Natural killer cell (primary cell): ENCODE results near the gene FOXN3. TPM values are rescaled to one million over a fixed set of nuclear protein-coding genes. Genes with fewer than 3 reads are reported as not detected.

Experiments used
- ATAC-seq, 3 donors: fragments of 150-1000 bp in 2 of 3; fragments of 200-7000 bp in 1 of 3; cut with Tn5 transposase; 1 replicate in 1 of 3; 2 replicates in 2 of 3; pipeline ENCODE4 v1.10.0; 2021; ENCODE audit warnings: mild to moderate bottlenecking in 2 of 3, moderate library complexity in 2 of 3
- DNase-seq, 2 donors: peaks; one replicate each; pipeline versions ENCODE4 v3.0.0 to v3.0.0-alpha.2; 2013 to 2021; ENCODE audit warnings: mixed read lengths in 1 of 2
- H3K27ac ChIP-seq: one replicate; pipeline ENCODE4 v1.5.1; 2013; ENCODE audit warnings: mild to moderate bottlenecking, low read length
- H3K27me3 ChIP-seq: one replicate; pipeline ENCODE4 v1.6.1; 2013; ENCODE audit warnings: low read length; ENCODE audit not compliant: control insufficient read depth, insufficient read depth
- H3K36me3 ChIP-seq: one replicate; pipeline ENCODE4 v1.6.1; 2013; ENCODE audit warnings: low read length; ENCODE audit not compliant: control insufficient read depth, insufficient read depth
- H3K4me1 ChIP-seq: one replicate; pipeline ENCODE4 v1.6.1; 2013; ENCODE audit warnings: low read length; ENCODE audit not compliant: control insufficient read depth, insufficient read depth
- H3K4me3 ChIP-seq: one replicate; pipeline ENCODE4 v1.5.1; 2013; ENCODE audit warnings: low read length
- H3K9me3 ChIP-seq: one replicate; pipeline ENCODE4 v1.6.1; 2013; ENCODE audit warnings: low read length; ENCODE audit not compliant: control insufficient read depth, insufficient read depth
- H3K27ac Mint-ChIP-seq, 2 donors: one replicate each; pipeline ENCODE4 v1.8.0; 2022; ENCODE audit warnings: mild to moderate bottlenecking in 2 of 2, mixed read lengths in 2 of 2, moderate library complexity in 1 of 2
- H3K27me3 Mint-ChIP-seq, 2 donors: one replicate each; pipeline ENCODE4 v1.8.0; 2022; ENCODE audit warnings: low read depth in 2 of 2, mixed read lengths in 2 of 2
- H3K36me3 Mint-ChIP-seq: one replicate; pipeline ENCODE4 v1.8.0; 2022; ENCODE audit warnings: mixed read lengths
- H3K4me1 Mint-ChIP-seq, 2 donors: one replicate each; pipeline ENCODE4 v1.8.0; 2022; ENCODE audit warnings: mixed read lengths in 2 of 2
- H3K4me3 Mint-ChIP-seq: one replicate; pipeline ENCODE4 v1.8.0; 2022; ENCODE audit warnings: mild to moderate bottlenecking, moderate library complexity, mixed read lengths
- H3K9me3 Mint-ChIP-seq, 2 donors: one replicate each; pipeline ENCODE4 v1.8.0; 2022; ENCODE audit warnings: mixed read lengths in 2 of 2
- CTCF ChIP-seq: fragments of 200-600 bp; IDR thresholded peaks from one replicate; pipeline ENCODE4 v1.8.0; 2022; ENCODE audit warnings: antibody characterized with exemption
- WGBS: methylation state at CpG from one replicate; pipeline ENCODE4 v1.1.7; 2013; ENCODE audit warnings: missing lambda C conversion rate; ENCODE audit not compliant: insufficient coverage; 5-methylcytosine and 5-hydroxymethylcytosine counted together
- intact Hi-C: fragments of 100-400 bp; cut with micrococcal nuclease; formaldehyde crosslinking; loops from one replicate; pipeline ENCODE4 v1.14.2; 2022
- total RNA-seq, 4 donors: library from RNA; stranded (reverse); fragments of 120-200 nt in 1 of 4; gene quantifications; one replicate each; pipeline versions ENCODE4 v1.2.3 to v1.2.4, GENCODE V29; 2013 to 2022

Gene FOXN3
- total RNA-seq, 3 donors from 2014 or later (not counting 1 experiment from before 2014, with no cell fraction given), result 209 to 216 (median 209) TPM

DNA sequence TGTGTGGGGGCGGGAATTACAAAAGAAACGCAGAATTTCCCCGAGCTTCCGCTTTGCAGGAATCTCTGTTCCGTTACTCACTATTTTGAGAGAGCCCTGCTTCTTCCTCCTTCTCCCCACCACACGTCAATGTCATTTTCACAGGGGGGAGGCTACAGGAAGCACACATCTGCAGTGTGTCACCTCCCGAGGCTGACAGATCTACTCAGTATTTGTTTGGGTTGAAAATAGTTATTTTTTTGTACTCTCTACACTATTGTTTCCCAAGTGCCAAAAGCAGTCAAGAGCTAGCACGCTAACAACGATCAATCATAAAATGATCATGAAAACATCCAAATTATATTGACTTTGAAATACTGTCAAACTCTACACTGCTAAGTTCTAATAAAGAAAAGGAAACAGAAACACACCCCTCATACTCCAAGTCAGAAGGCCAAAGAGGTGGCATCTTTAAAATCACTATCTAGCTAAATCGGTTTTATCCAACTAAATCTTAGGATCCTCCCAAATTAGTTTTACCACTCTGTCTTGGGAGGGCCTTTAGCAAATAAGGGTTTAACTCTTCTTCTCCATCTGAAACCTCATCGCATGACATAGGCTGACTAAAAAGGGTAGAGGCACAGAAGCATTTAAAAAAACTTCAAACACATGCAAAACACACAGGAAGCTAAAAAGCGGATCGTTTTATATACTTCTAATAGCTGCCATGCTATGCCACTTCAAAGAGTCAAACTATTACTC lies 51.8 kb downstream of the FOXN3 start:
- WGBS, result 8% methylated on average over 12 of the region's 13 CpGs

DNA sequence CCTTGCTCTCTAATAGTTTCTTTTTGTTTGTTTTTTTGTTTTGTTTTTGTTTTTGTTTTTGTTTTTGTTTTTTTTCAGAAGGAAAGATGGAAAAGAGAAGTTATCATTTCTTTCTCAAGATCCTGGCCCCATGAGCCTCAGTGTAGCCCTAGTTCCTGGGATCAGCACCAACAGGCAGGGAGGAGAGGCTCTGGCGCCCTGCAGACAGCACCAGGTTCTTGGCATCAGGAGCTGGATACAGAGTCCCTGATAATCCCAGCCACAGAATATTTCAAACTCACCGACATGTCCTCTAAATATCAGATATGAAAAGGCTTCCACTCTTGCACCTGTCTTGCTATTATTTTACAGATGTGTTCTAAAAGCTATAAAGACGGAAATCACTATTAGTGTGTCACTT lies 52.7 kb downstream of the FOXN3 start:
- Mint-ChIP-seq H3K4me3 (peak overlapping the region; percentile 88), H3K27ac (peak overlapping the region; percentile 88 to 90), H3K27me3 (no peaks in the 10 kb centered on the region), H3K9me3 (peaks cover 0 to 3% of the 10 kb centered on the region in 2 donors), H3K36me3 (no peaks in the 10 kb centered on the region), H3K4me1 (peaks cover 51 to 57% of the 10 kb centered on the region in 2 donors)
- Histone ChIP-seq H3K9me3 (peaks cover 5% of the 10 kb centered on the region), H3K36me3 (peaks cover 2% of the 10 kb centered on the region), H3K27me3 (no peaks in the 10 kb centered on the region), H3K27ac (peak overlapping the region; percentile 86), H3K4me1 (peaks cover 41% of the 10 kb centered on the region), H3K4me3 (peak overlapping the region; percentile 13)
- intact Hi-C loops, result loop anchor here (2.0 to 10.0 kb wide), 7 partner anchors 54 to 1410 kb away; partner anchors contain the start of gene TDP1
- WGBS, result 74% methylated on average over 2 of the region's 3 CpGs
- DNase-seq (no peak), ATAC-seq (no peak)
- no peak for TF ChIP-seq CTCF

More for the DNA sequence above, 51.8 kb downstream of the FOXN3 start:
- peaks cover 34% of the 10 kb centered on the region for H3K4me1 ChIP-seq
- H3K27ac ChIP-seq, result peak overlapping the region; percentile 86
- Mint-ChIP-seq H3K27ac (peak overlapping the region; percentile 88 to 90), H3K27me3 (no peaks in the 10 kb centered on the region), H3K4me3 (peak overlapping the region; percentile 88), H3K36me3 (no peaks in the 10 kb centered on the region), H3K9me3 (peaks cover 0 to 2% of the 10 kb centered on the region in 2 donors), H3K4me1 (peaks cover 49 to 59% of the 10 kb centered on the region in 2 donors)
- ATAC-seq (peak; percentile 92 to 96 (median 96)), DNase-seq (peak; percentile 38 to 83)
- H3K9me3 ChIP-seq, result peaks cover 5% of the 10 kb centered on the region
- H3K36me3 ChIP-seq, result peaks cover 2% of the 10 kb centered on the region
- TF ChIP-seq CTCF, result no peak
- intact Hi-C loops, result loop anchor here (2.0 to 10.0 kb wide), 5 partner anchors 54 to 1410 kb away; no protein-coding TSS in a partner anchor
- peak overlapping the region; percentile 13 for H3K4me3 ChIP-seq
- H3K27me3 ChIP-seq, result no peaks in the 10 kb centered on the region

GRCh38 chr14:89360277-89360676 lies 56.8 kb downstream of the FOXN3 start:
- no peak overlapping the region for H3K27ac ChIP-seq
- H3K4me3 Mint-ChIP-seq, result peak overlapping the region; percentile 67
- peaks cover 0 to 3% of the 10 kb centered on the region in 2 donors for H3K9me3 Mint-ChIP-seq
- WGBS, result 87% methylated on average over 2 of the region's 3 CpGs
- DNase-seq (peak in 1 of 2 donors; percentile 28), ATAC-seq (no peak)
- H3K4me1 ChIP-seq, result peaks cover 29% of the 10 kb centered on the region
- no peaks in the 10 kb centered on the region for H3K27me3 ChIP-seq
- intact Hi-C loops, result loop anchor here (5.0 to 10.0 kb wide), 5 partner anchors 257 to 1405 kb away; partner anchors contain the start of gene TDP1
- H3K27ac Mint-ChIP-seq, result peak overlapping the region; percentile 67 to 85
- no peaks in the 10 kb centered on the region for H3K36me3 Mint-ChIP-seq
- no peak overlapping the region for H3K4me3 ChIP-seq
- peaks cover 2% of the 10 kb centered on the region for H3K36me3 ChIP-seq
- H3K4me1 Mint-ChIP-seq, result peaks cover 43 to 64% of the 10 kb centered on the region in 2 donors
- H3K9me3 ChIP-seq, result peaks cover 5% of the 10 kb centered on the region
- no peak for TF ChIP-seq CTCF
- no peaks in the 10 kb centered on the region for H3K27me3 Mint-ChIP-seq
